GM19240 (cell line): ENCODE data around the gene UBXN11.
"Not testable (repeated sequence)": the region's sequence is repeated elsewhere in the genome, so short reads cannot be mapped to it uniquely, and the experiment has no call there.

Experiments
- DNase-seq: peaks from one replicate; pipeline ENCODE4 v3.0.0; 2011; ENCODE audit warnings: low spot score; ENCODE audit not compliant: insufficient read length

Gene UBXN11

DNA sequence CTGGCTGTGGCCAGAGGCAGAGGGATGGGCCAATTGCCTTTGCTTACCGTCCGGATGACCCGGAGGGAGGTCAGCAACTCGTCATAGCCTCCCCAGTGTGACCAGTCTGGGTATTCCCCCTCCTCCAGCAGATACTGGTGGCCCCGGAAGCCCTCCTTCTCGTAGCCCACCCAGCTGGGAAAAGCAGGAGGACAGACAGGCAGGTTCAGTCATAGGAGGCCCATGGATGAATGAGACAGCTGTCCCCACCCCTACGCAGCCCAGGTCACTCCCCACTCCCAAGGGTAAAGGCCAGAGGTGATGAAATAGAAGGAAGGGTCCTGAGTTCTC, 30.7 kb upstream of the UBXN11 start:
- DNase-seq, result no peak

DNA sequence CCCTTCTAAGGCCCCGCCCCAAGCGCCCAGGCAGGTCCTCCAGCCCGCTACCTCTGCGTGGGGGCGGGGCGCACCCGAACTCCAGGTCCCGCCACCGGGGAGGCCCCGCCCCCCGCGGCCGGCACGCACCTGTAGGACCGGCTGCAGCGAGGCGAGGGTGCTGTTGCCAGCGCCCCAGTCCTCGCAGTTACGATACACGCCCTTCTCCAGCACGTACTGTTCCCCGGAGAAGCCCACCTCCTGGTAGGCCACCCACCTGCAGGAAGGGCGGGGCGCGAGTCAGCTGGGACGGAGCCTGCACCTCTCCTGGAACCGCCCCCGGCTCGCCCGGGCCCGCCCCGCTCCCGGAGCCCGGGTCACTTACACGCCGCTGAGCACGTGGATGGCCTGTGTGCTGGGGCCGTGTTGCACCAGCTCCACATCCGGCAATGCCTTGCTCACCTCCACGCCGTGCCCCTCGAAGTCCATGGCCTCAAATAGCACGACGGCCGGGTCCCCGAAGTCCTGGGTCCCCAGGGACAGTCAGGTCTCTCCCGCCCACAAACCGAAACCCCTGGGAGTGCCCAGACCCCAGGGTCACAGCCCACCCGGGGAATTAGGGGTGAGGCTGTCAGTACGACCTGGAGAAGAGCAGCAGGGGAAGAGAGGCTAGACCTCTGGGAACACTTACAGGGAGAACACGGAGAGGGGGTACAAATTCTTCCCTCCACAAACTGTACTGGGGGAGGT, 30.2 kb upstream of the UBXN11 start:
- DNase-seq, result peak; percentile 77

DNA sequence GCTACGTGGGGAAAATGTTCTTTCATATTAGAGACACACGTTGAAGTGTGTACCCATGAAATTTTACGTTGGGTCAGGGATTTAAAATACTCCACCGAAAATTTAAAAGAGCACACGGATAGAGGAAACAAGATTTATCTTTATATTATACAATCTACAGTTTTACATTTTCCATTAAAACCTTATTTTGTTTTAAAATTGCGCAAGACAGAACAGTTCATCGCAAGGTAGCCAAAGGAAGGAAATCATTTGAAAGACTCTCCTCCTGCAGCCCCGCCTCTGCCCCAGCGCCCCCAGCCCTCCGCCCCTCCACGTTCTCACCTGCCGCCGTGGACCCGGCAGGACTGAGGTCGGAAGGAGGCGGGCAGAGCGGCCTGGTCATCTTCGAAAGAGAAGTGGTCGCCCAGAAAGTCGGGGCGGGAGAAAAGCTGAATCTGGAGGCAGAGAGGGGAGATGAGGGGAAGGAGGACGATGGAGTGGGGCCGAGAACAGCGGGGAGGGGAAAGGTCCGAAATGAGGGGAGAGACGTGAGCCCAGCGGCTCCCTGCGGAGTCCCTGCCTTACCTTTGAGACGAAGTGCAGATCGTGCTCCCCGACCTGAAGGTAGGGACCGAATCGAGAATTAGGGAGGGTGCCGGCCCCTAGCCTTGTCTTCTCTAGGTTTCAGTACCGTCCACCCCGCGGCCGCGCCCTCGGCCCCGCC, 29.5 kb upstream of the UBXN11 start:
- no peak for DNase-seq

DNA sequence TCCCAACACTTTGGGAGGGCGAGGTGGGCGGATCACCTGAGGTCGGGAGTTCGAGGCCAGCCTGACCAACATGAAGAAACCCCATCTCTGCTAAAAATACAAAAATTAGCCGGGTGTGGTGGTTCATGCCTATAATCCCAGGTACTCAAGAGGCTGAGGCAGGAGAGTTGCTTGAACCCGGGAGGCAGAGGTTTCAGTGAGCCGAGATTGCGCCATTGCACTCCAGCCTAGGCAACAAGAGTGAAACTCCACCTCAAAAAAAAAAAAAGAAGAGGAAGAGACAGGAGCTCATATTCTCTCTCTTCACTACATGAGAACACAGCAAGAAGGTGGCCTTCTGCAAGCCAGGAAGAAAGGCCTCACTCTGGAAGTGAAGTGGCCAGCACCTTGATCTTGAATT, 26.9 kb upstream of the UBXN11 start:
- not testable (repeated sequence) for DNase-seq

DNA sequence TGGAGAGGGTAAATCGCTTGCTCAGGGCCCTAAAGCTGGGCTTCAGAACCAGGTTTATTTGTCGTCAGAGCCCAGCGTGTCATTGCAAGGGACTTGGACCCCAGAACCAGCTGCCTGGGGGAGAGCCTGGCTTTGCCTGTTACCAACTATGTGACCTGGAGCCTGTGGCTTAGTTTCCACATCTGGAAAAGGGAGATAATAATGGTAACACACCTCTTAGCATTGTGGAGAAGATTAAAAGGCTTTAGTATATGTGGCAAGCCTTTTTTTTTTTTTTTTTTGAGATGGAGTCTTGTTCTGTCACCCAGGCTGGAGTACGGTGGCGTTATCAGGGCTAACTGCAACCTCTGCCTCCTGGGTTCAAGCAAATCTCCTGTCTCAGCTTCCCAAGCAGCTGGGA, 23.8 kb upstream of the UBXN11 start:
- DNase-seq, result no peak

DNA sequence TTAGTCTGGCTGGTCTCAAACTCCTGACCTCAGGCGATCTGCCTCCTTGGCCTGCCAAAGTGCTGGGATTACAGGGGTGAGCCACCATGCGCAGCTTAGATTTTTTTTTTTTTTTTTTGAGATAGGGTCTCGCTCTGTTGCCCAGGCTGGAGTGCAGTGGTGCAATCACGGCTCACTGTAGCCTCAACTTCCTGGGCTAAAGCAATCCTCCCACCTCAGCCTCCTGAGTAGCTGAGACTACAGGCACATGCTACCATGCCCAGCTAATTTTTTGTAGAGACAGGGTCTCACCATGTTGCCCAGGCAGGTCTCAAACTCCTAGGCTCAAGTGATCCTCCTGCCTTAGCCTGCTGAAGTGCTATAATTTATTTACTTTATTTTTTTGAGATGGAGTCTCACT, 22.9 kb upstream of the UBXN11 start:
- not testable (repeated sequence) for DNase-seq

DNA sequence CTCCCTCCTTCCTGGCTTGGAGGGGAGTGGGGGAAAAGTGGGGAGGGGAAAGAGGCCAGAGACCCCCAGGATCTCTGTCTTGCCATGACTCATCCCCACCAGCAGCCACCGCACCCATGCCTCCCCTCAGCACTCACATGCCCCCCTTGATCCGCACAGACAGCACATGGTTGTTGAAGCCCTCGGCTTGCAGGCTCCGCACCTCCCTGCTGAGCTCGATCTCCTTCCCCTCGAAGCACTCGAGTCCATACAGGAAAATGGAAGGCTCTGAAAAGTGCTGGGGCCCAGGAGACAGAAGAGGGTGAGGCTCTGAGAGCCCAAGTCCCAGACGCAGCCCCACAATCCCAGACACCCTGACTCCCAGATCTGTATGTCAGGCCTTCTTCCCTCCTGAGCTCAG, 22.2 kb upstream of the UBXN11 start:
- no peak for DNase-seq

DNA sequence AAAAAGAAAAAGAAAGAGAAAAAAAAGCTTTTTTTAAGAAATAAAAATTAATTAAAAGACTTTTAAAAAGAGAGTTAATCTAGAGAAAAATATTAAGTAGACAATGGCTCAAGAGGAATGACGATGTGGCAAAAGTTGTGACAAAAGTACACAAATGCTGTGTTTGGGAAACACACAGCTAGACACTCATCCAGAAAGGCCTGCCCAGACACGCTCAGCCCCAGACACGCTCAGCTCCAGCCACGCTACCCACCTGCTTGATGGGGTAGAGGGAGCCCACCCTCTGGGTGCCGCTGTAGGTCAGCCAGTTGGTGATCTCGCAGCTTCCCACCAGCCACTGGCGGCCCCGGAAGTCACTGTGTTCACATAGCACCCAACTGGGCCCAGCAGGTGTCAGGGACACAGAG, 21.5 kb upstream of the UBXN11 start:
- no peak for DNase-seq

DNA sequence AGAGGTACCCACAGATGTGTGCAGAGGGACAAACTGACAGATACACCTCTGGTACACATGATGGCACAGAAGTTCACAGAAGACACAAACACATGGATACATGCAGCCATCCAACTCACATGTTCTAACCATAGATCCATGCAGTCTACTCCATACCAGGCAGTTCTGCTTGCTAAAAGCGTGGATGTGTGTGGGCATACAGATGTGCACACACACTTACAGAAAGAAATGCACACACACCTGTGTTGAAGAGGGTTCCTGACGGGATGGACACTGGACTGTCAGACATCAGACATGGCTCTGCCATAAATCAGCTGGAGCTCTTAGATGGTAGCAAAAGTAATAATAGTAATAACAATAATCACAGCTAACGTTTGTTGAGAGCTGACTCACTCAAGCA, 18.1 kb upstream of the UBXN11 start:
- DNase-seq, result no peak

DNA sequence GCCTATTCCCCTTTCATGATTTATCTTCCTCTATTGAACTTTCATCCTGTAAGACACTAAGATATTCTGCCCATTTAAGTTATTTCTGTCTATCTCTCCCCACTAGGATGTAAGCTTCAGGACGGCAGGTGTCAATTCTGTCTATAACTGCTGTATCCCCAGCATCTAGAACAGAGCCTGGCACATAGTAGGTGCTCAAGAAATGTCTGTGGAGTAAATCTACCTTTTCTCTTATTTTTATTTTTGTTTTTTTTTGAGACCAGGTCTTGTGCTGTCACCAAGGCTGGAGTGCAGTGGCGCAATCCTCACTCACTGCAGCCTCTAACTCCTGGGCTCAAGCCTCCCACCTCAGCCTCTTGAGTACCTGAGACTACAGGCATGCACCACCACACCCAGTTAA, 16.9 kb upstream of the UBXN11 start:
- DNase-seq, result no peak

DNA sequence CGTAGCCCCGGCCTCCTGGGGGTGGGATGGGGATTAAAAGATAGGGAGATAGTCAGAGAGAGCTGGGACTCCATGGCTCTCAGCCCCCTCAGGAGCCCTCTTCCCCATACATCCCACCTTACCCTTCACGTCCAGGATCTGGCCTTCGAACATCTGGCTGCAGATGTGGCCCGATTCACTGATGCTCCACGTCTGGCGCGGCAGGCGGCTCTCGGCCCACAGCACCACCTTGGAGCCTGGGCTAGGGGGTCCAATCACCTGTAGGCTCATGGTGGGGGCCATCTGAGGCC, 15.6 kb upstream of the UBXN11 start:
- no peak for DNase-seq

DNA sequence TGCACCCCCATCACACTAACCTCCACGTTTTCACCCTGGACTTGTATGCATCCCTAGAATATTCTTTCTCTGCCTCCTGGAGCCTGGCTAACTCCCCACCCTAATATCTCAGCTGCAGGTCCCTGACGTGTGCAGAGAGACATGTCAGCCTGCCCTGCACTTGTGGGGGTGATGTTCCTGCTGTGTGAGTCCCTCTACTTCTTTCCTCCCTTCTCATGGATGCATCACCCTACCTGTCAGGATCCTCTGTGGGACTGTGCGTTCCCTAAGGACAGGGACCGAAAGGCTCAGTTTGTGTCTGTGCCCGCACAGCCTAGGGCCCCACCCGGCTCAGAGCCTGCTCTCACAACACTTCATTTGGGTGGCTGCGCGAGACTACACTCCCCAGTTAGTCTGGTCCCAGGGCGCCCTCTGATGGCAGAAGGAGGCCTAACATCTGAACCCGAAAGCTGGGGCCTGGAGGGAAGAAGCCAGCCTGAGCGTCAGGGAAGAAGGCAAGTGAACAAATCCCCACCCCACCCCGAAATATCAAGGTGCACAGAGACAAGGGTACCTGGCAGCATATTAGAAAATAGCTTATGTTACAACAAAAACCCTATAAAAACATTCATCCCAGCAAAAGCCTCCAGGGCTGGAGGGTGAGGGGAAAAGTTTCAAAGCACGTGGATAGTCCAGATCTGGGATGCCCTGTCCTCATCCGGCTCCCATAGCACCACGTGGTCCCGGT, 15.0 kb upstream of the UBXN11 start:
- peak; percentile 79 for DNase-seq

DNA sequence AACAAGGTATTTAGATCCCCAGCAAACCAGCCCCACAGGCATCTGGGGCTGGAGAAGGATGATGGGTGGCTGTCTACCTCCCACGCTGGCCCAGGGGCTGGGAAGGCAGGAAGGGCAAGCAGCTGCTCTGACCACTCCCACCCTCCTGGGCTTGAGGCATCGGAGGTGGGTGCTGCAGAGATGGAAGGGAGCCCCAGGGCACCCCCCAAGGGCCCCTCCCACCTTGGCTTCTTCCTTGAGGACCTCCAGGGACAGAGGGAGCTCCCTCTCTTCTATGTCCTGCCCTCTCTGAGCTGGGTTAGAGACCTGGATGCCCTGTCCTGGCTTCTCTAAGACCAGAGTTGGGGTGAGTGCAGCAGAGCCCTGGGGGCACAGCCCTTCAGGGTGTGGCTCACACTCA, 14.5 kb upstream of the UBXN11 start:
- DNase-seq, result no peak

DNA sequence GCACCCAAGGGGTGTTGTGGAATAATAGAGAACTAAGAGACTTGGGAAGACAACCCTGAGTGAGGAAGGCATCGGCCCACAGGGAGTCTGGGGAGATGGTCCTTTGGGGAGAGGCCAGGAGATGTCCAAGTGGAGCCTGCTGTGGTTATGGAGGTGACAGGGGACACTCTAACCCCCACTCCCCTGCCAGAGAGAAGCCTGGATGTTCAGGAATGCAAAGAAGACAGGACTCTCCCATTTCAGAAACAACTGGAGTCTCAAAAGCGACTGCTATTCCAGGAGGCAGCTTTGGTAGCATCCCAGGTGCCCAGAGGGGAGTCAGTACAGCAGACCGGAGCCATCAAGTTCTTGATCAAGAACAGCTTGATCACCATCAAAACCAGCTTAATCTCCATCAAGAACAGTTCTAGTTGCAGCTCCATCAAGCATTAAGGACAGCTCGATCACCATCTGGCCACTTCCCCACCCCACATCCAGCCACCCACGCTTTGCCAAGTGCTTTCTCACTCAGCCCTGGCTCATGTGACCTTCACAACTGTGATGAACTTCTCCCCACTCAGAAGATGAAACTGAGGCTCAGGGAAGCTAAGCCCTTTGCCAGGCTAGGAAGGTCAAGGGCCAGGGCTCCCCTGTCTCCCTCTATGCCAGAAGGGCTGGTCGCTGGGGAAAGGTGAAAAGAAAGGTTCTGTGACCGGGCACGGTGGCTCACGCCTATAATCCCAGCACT, 12.1 kb upstream of the UBXN11 start:
- DNase-seq, result no peak

DNA sequence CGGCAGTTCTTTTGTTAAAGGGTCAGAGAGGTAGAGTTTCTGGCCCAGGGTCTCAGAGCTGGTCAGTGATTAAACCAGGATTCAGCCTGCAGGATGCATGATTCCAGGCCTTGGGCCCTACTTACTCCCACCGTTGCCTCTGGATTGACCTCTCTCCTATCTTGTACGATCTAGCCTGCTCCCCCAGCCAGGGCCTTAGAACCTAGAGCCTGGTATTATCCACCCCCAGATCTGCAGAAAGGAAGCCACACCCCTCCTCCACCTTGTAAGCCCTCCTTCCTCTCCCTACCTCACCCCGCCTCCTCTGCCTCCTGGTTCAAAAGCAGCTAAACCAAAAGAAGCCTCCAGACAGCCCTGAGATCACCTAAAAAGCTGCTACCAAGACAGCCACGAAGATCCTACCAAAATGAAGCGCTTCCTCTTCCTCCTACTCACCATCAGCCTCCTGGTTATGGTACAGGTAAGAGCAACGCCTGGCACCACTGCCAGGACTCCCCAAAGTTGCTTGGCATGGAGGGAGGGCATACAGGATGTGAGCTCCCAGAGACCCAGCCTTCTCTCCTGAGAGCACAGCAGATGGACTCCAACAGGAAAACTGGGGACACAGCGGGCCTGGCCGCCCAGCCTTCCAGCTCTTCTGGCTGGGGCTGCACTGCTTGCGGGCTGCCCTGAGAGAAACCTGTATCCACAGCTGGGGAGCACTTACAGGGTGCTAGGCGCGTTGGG, 11.3 kb upstream of the UBXN11 start, which contains the start of gene CD52:
CD52 (plus strand) TSS at position 347 of the 726 bp plus-strand sequence; CDS start at position 407, 60 bp downstream.
- DNase-seq, result peak; percentile 58

DNA sequence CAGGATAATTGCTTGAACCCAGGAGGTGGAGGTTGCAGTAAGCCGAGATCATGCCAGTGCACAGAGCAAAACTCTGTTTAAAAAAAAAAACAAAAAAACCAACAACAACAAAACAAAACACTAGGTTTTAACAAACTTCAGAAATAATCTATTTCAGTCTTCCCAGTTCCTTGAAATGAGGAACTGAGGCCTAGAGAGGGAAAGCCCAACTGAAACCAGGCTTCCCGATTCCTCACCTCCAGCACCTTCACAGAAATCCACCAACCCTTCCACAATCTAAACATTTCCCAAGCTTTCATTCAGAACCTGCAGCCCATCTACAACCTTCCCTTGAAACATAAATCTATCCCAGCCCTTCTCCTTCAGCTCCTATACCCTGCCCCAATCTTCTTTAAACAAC, 10.7 kb upstream of the UBXN11 start:
- no peak for DNase-seq

DNA sequence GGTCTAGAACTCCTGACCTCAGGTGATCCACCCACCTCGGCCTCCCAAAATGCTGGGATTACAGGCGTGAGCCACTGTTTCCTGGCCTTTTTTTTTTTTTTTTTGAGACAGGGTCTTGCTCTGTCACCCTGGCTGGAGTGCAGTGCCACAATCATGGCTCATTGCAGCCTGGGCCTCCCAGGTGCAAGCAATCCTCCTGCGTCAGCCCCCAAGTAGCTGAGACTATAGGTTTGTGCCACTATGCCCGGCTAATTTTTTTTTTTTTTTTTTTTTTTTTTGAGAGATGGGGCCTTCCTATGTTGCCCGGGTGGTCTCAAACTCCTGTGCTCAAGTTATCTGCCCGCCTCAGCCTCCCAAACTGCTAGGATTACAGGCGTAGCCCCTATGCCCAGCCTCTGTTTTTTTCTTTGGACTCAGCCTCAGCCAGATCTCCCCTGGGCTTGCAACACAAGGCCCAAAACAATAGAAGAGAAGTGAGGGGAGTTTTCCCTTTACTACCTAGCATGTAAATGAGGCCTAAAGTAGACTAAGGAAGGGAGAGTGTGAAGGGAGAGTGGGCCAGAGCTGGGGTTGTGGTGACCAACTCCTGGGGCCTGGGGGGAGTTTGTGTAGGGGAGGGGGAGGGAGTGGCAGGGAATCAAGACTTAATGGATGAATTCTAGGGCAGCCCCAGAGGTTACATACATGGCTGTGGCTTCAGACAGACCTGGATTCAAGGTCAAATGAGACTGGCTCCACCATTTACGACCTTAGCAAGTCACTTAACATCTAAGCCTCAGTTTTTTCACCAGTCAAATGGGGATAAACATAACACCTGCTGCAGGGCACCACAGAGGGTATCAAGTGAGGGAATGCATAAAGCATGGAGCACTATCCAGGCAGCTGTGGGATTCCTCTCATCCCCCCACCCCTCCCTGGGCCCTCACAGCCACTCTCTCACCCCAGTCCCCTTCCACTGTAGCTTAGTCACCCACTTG, 9.7 kb upstream of the UBXN11 start:
- DNase-seq, result no peak

DNA sequence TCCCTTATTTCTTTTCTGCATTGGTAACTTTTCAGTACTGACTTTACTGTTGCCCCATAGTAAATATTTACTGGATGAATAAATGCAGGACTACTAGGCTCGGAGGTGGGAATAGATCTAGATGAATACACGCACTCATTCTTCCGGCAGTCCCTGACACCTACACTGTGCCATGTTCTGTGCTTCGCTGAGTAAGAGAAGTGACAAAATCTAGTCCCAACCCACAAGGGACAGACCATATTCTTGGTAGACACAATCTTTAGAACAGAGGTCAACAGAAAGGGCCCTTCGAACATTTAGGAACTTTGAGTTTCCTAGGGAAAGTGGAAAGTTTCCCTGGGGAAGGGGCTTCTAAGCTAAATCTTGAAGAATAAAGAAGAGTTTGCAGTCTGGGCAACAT, 8.1 kb upstream of the UBXN11 start:
- DNase-seq, result no peak

DNA sequence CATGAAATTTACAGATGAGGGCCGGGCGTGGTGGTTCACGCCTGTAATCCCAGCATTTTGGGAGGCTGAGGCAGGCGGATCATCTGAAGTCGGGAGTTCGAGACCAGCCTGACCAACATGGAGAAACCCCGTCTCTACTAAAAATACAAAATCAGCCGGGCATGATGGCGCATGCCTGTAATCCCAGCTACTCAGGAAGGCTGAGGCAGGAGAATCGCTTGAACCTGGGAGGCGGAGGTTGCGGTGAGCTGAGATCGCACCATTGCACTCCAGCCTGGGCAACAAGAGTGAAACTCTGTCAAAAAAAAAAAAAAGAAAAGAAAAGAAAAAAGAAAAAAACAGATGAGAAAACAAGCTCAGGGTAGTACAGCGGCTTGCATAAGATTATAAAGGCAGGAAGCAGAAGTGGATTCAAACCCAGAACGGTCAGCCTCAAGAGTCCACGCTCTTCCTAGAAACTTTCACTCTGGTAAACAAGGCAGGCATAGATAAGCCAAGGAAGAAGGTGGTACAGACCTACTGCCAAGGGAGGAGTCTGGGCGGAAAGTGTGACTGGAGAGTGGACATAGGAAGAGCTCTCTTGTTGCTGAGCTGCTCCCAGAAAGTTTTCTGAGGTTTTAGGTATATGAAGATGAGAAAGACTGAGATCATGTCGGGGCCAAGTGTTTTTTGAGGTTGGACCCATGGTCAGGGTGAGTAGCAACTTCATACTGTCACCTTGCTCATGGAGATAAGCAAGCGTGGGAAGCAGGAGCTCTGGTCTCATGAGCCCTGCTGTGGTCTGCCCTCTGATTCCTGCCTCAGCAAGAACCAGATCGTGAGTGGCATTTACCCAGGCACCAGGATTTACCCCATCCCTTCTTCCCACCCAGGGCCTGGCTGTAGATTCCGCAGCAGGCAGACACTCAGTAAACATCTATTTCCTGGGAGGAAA, 1.8 kb upstream of the UBXN11 start:
- not testable (repeated sequence) for DNase-seq
